H1 (cell line): ENCODE measurements around the gene PNRC1. TPM values are rescaled to one million over a fixed set of nuclear protein-coding genes. Genes with fewer than 3 reads are reported as not detected.

ENCODE experiments used
- CTCF ChIA-PET: fragments of 300-600 bp; sonication (Branson Sonifier 250); formaldehyde crosslinking; loops from one replicate; lab custom pipeline; 2021; ENCODE audit not compliant: partially characterized antibody; lab: Charles Lee
- POLR2A ChIA-PET: fragments of 300-600 bp; sonication (Branson Sonifier 250); formaldehyde crosslinking; loops from one replicate; lab custom pipeline; 2021; ENCODE audit warnings: inconsistent platforms; ENCODE audit not compliant: partially characterized antibody; lab: Charles Lee
- DNase-seq, 2 experiments: peaks; one replicate each; pipeline versions ENCODE4 v3.0.0 to v3.0.0-alpha.2; 2010 to 2022; ENCODE audit warnings: low spot score in 2 of 2, low read depth in 1 of 2, mixed read lengths in 1 of 2
- FAIRE-seq: peaks from 2 replicates; lab custom pipeline; 2011; peaks lifted over from hg19 to GRCh38; lab: Jason Lieb, UNC
- H2AFZ ChIP-seq: 2 replicates; pipeline ENCODE4 v1.8.1; 2012; ENCODE audit warnings: low read length, inconsistent platforms
- H2AK5ac ChIP-seq: 2 replicates; pipeline ENCODE4 v1.6.1; 2013; ENCODE audit warnings: low read depth, low read length
- H2BK120ac ChIP-seq: replicated peaks from 2 replicates; pipeline ENCODE3; 2013; ENCODE audit warnings: low read depth, low read length, inconsistent platforms
- H2BK12ac ChIP-seq: 2 replicates; pipeline ENCODE4 v1.6.1; 2013; ENCODE audit warnings: low read depth, low read length
- H2BK15ac ChIP-seq: 2 replicates; pipeline ENCODE4 v1.6.1; 2013; ENCODE audit warnings: low read length
- H2BK20ac ChIP-seq: 2 replicates; pipeline ENCODE4 v1.6.1; 2013; ENCODE audit warnings: low read length
- H2BK5ac ChIP-seq: 2 replicates; pipeline ENCODE4 v1.6.1; 2013; ENCODE audit warnings: low read depth, low read length
- H3K14ac ChIP-seq: 2 replicates; pipeline ENCODE4 v1.6.1; 2013; ENCODE audit warnings: inconsistent platforms; ENCODE audit not compliant: insufficient read length
- H3K18ac ChIP-seq: 2 replicates; pipeline ENCODE4 v1.6.1; 2013; ENCODE audit warnings: low read length; ENCODE audit errors: extremely low read depth
- H3K23ac ChIP-seq: 2 replicates; pipeline ENCODE4 v1.6.1; 2013; ENCODE audit warnings: inconsistent platforms; ENCODE audit not compliant: insufficient read length
- H3K23me2 ChIP-seq: 2 replicates; pipeline ENCODE4 v1.6.1; 2013; ENCODE audit warnings: low read depth, low read length
- H3K27ac ChIP-seq: 2 replicates; pipeline ENCODE4 v1.6.1; 2011; ENCODE audit warnings: low read depth, low read length, inconsistent platforms
- H3K27me3 ChIP-seq, 4 experiments: replicated peaks in 1 of 4; 1 replicate in 1 of 4; 2 replicates in 3 of 4; pipeline versions ENCODE4 v1.6.1 to v1.8.1; 2011 to 2013; ENCODE audit warnings: low read length in 3 of 4, mild to moderate bottlenecking in 3 of 4, inconsistent platforms in 2 of 4, mixed read lengths in 2 of 4, moderate library complexity in 1 of 4; ENCODE audit not compliant: control insufficient read depth in 3 of 4, insufficient read depth in 3 of 4; ENCODE audit errors: extremely low read depth in 1 of 4
- H3K36me3 ChIP-seq, 4 experiments: 2 replicates each; pipeline versions ENCODE4 v1.6.1 to v1.8.1; 2011 to 2013; ENCODE audit warnings: mild to moderate bottlenecking in 4 of 4, low read length in 3 of 4, moderate library complexity in 2 of 4, control low read depth in 1 of 4, inconsistent platforms in 1 of 4; ENCODE audit not compliant: insufficient read depth in 4 of 4, control insufficient read depth in 2 of 4
- H3K4ac ChIP-seq: replicated peaks from 2 replicates; pipeline ENCODE3; 2013; ENCODE audit warnings: low read length, low read depth, mixed read lengths, inconsistent platforms; ENCODE audit not compliant: insufficient read length
- H3K4me1 ChIP-seq, 4 experiments: replicated peaks in 1 of 4; 1 replicate in 1 of 4; 2 replicates in 3 of 4; pipeline versions ENCODE4 v1.6.1 to v1.8.1; 2011 to 2013; ENCODE audit warnings: low read length in 3 of 4, inconsistent platforms in 2 of 4, mixed read lengths in 1 of 4; ENCODE audit not compliant: insufficient read depth in 4 of 4, control insufficient read depth in 3 of 4
- H3K4me2 ChIP-seq, 2 experiments: 2 replicates each; pipeline versions ENCODE4 v1.6.1 to v1.8.1; 2011 to 2013; ENCODE audit warnings: low read depth in 2 of 2, low read length in 2 of 2, control low read depth in 1 of 2, inconsistent platforms in 1 of 2, mild to moderate bottlenecking in 1 of 2; ENCODE audit not compliant: insufficient read depth in 1 of 2
- H3K4me3 ChIP-seq, 4 experiments: fragments of 200-600, 300-600 bp in 1 of 4; sonication (generic), shearing (Covaris generic), sonication (Bioruptor Twin) in 1 of 4; 2 replicates each; pipeline versions ENCODE4 v1.5.1 to v1.8.1; 2011 to 2016; ENCODE audit warnings: low read length in 4 of 4, low read depth in 3 of 4, control low read depth in 2 of 4, inconsistent platforms in 2 of 4, mild to moderate bottlenecking in 2 of 4, mixed read lengths in 1 of 4, moderate library complexity in 1 of 4; ENCODE audit not compliant: insufficient read depth in 2 of 4; ENCODE audit errors: extremely low read depth in 1 of 4
- H3K56ac ChIP-seq: replicated peaks from 2 replicates; pipeline ENCODE3; 2013; ENCODE audit warnings: low read depth, mild to moderate bottlenecking, mixed read lengths, low read length, inconsistent platforms; ENCODE audit not compliant: insufficient read length
- H3K79me1 ChIP-seq: 2 replicates; pipeline ENCODE4 v1.6.1; 2013; ENCODE audit warnings: low read depth, low read length, control low read depth
- H3K79me2 ChIP-seq, 2 experiments: 2 replicates each; pipeline versions ENCODE4 v1.6.1 to v1.8.1; 2012 to 2013; ENCODE audit warnings: low read length in 2 of 2, mild to moderate bottlenecking in 2 of 2, inconsistent platforms in 1 of 2; ENCODE audit not compliant: insufficient read depth in 2 of 2, control insufficient read depth in 1 of 2
- H3K9ac ChIP-seq, 4 experiments: replicated peaks in 1 of 4; 1 replicate in 1 of 4; 2 replicates in 3 of 4; pipeline versions ENCODE4 v1.6.1 to v1.8.1; 2011 to 2013; ENCODE audit warnings: low read depth in 3 of 4, low read length in 3 of 4, control low read depth in 2 of 4, mild to moderate bottlenecking in 2 of 4, moderate library complexity in 2 of 4, inconsistent platforms in 1 of 4; ENCODE audit errors: extremely low read depth in 1 of 4
- H3K9me3 ChIP-seq, 2 experiments: 2 replicates each; pipeline versions ENCODE4 v1.6.1 to v1.8.1; 2012 to 2013; ENCODE audit warnings: mild to moderate bottlenecking in 2 of 2, moderate library complexity in 2 of 2, control low read depth in 1 of 2, inconsistent platforms in 1 of 2, low read depth in 1 of 2, low read length in 1 of 2, mixed read lengths in 1 of 2; ENCODE audit not compliant: insufficient read depth in 2 of 2
- H4K20me1 ChIP-seq, 2 experiments: replicated peaks in 1 of 2; 2 replicates each; pipeline versions ENCODE3 to v1.8.1; 2011 to 2013; ENCODE audit warnings: inconsistent platforms in 2 of 2, low read length in 2 of 2, mild to moderate bottlenecking in 1 of 2; ENCODE audit not compliant: insufficient read depth in 2 of 2, control insufficient read depth in 1 of 2
- H4K5ac ChIP-seq: 2 replicates; pipeline ENCODE4 v1.6.1; 2013; ENCODE audit warnings: low read length, low read depth, mixed read lengths, inconsistent platforms; ENCODE audit not compliant: insufficient read length
- H4K8ac ChIP-seq: 2 replicates; pipeline ENCODE4 v1.8.0; 2013; ENCODE audit warnings: mild to moderate bottlenecking, moderate library complexity, low read length, inconsistent platforms; ENCODE audit not compliant: insufficient read depth; ENCODE audit errors: extremely low read depth
- H4K91ac ChIP-seq: replicated peaks from 2 replicates; pipeline ENCODE3; 2013; ENCODE audit warnings: low read length, mixed read lengths, inconsistent platforms; ENCODE audit not compliant: insufficient read length
- BRCA1 ChIP-seq: IDR thresholded peaks from 2 replicates; pipeline ENCODE4 v1.6.1; 2012; ENCODE audit warnings: low read depth, low read length, improper control_type of control experiment
- EP300 ChIP-seq, 2 experiments: IDR thresholded peaks; 1 replicate in 1 of 2; 2 replicates in 1 of 2; pipeline ENCODE4 v1.6.1; 2011 to 2012; ENCODE audit warnings: low read depth in 2 of 2, low read length in 2 of 2, mild to moderate bottlenecking in 2 of 2, borderline replicate concordance in 1 of 2, inconsistent platforms in 1 of 2, moderate library complexity in 1 of 2
- KDM4A ChIP-seq: IDR thresholded peaks from one replicate; pipeline ENCODE4 v1.7.1; 2012; ENCODE audit warnings: low read depth, mild to moderate bottlenecking, moderate library complexity, low read length, inconsistent platforms; ENCODE audit not compliant: severe bottlenecking
- KDM5A ChIP-seq: fragments of 200-600 bp; IDR thresholded peaks from 2 replicates; pipeline ENCODE4 v1.7.1; 2012; ENCODE audit warnings: mild to moderate bottlenecking, low read length, inconsistent platforms, mixed read lengths
- MAFK ChIP-seq: IDR thresholded peaks from 2 replicates; pipeline ENCODE4 v1.6.1; 2012; ENCODE audit warnings: low read depth, mild to moderate bottlenecking, improper control_type of control experiment, low read length
- RNF2 ChIP-seq: fragments of 200-900, 300-1000 bp; sonication (generic); IDR thresholded peaks from 2 replicates; pipeline ENCODE4 v1.7.1; 2016; ENCODE audit warnings: borderline replicate concordance, low read depth, mild to moderate bottlenecking, antibody characterized with exemption, low read length; ENCODE audit not compliant: poor library complexity, severe bottlenecking; ENCODE audit errors: missing control alignments
- RXRA ChIP-seq: IDR thresholded peaks from 2 replicates; pipeline ENCODE4 v1.6.1; 2011; ENCODE audit warnings: low read depth, mild to moderate bottlenecking, low read length, moderate library complexity; ENCODE audit not compliant: insufficient read depth
- SIX5 ChIP-seq: IDR thresholded peaks from 2 replicates; pipeline ENCODE4 v1.6.1; 2011; ENCODE audit warnings: mild to moderate bottlenecking, low read depth, low read length
- TAF7 ChIP-seq: optimal IDR thresholded peaks from 2 replicates; pipeline ENCODE3; 2011; ENCODE audit warnings: low read depth, mild to moderate bottlenecking, inconsistent platforms, low read length, moderate library complexity, borderline replicate concordance
- ZNF274 ChIP-seq: IDR thresholded peaks from 2 replicates; pipeline ENCODE4 v1.7.0; 2012; ENCODE audit warnings: low read length, borderline replicate concordance; ENCODE audit errors: extremely low read depth
- WGBS, 2 experiments: shearing (Covaris generic) in 1 of 2; methylation state at CpG; one replicate each; pipeline versions ENCODE4 v1.1.6 to v1.1.7; 2013 to 2015; ENCODE audit warnings: low lambda C conversion rate in 2 of 2, mixed read lengths in 2 of 2, inconsistent platforms in 1 of 2, low coverage in 1 of 2, missing lambda C conversion rate in 1 of 2; ENCODE audit not compliant: insufficient replicate concordance in 2 of 2, insufficient coverage in 1 of 2, insufficient read length in 1 of 2; ENCODE audit errors: extremely low coverage in 1 of 2, missing lambda C conversion rate in 1 of 2; 5-methylcytosine and 5-hydroxymethylcytosine counted together
- polyA plus RNA-seq, 7 experiments: library from polyadenylated mRNA; depleted of rRNA in 3 of 7; stranded (reverse) in 5 of 7; unstranded in 2 of 7; fragments of >200 nt in 5 of 7; fragments of 200-250 nt in 2 of 7; gene quantifications; 1 replicate in 5 of 7; 2 replicates in 1 of 7; 4 replicates in 1 of 7; pipeline versions ENCODE4 v1.2.1 to v1.2.3, GENCODE V29; 2011 to 2013; ENCODE audit warnings: missing spikeins in 2 of 7, mixed read lengths in 2 of 7
- total RNA-seq: library from RNA; stranded (reverse); fragmentation: NEBNext Ultra II Directional; extraction: Animal tissue kit (Norgen Biotek cat#: 25700); gene quantifications from 2 replicates; pipeline ENCODE4 v1.2.1, GENCODE V29; 2021
- TF ChIP-seq, protein P1 (sequence below): IDR thresholded peaks from 2 replicates; pipeline ENCODE4 v1.6.1; 2011; ENCODE audit warnings: low read depth, mild to moderate bottlenecking, low read length; ENCODE audit not compliant: insufficient read depth
- TF ChIP-seq, protein P2 (sequence below): IDR thresholded peaks from 2 replicates; pipeline ENCODE4 v1.6.1; 2012; ENCODE audit warnings: inconsistent platforms

Gene PNRC1
- total and polyA plus RNA-seq, 2 of the 8 experiments (the other 6 are each of a cell fraction or from before 2014, with no cell fraction given) = 6.3 to 48.5 TPM

DNA sequence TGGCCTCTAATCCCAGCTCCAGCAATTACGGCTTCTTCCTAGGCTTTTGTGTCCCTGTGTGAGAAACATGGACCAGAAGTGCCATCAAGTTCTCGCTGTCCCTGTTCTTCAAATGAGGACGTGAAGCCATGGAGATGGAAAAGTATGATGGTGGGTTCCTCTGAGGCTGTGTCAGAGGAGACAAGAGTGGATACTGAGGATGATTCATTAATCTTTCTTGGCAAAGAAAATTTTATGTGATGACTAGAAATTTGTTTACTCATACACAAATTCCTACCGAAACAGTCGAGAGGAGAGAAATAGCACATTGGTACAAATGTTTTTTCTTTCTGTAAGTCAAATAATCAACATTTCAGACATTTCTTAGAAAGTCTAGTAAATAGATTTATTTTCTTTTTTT lies 35.0 kb upstream of the PNRC1 start:
- Histone ChIP-seq H4K8ac (no peak overlapping the region), H2BK20ac (no peak overlapping the region), H3K18ac (no peak overlapping the region), H4K91ac (no peak overlapping the region), H3K79me2 (no peaks in the 10 kb centered on the region), H3K14ac (no peak overlapping the region), H2BK12ac (no peak overlapping the region), H3K9me3 (no peaks in the 10 kb centered on the region), H3K27ac (no peak overlapping the region), H2AK5ac (no peak overlapping the region), H3K4ac (no peak overlapping the region), H2AFZ (no peak overlapping the region), H3K23me2 (no peaks in the 10 kb centered on the region), H2BK120ac (no peak overlapping the region), H3K23ac (no peak overlapping the region), H3K4me3 (no peak overlapping the region), H3K79me1 (no peaks in the 10 kb centered on the region), H2BK5ac (no peak overlapping the region), H3K9ac (no peak overlapping the region), H4K5ac (no peak overlapping the region), H3K4me2 (no peak overlapping the region), H3K4me1 (peaks cover 0 to 10% (median 0%) of the 10 kb centered on the region in 4 experiments; a peak in 2 of 7 replicates), H4K20me1 (no peaks in the 10 kb centered on the region), H3K56ac (no peak overlapping the region), H3K27me3 (peaks cover 0 to 5% (median 2%) of the 10 kb centered on the region in 4 experiments; a peak in 4 of 7 replicates), H3K36me3 (no peaks in the 10 kb centered on the region), H2BK15ac (no peak overlapping the region)
- POLR2A ChIA-PET = no interaction called here
- WGBS, 2 experiments = 92% methylated on average over 5 of the region's 5 CpGs; no CpG with 5 or more reads in 1 of the 2 experiments
- CTCF ChIA-PET = interaction anchor here (0.6 to 1.2 kb wide), 3 partner anchors 17 to 33 kb away, joined by 3 to 4 read pairs (median 3); no protein-coding TSS in a partner anchor
- DNase-seq (no peak), FAIRE-seq (no peak)
- TF ChIP-seq EP300 (IDR thresholded peaks at IDR 0.05; ENCODE audit: borderline replicate concordance in 1 of 2, low read depth in 2 of 2, low read length in 2 of 2) = no peak
- TF ChIP-seq ZNF274 = no peak
- TF ChIP-seq RXRA = no peak
- no peak for TF ChIP-seq TAF7
- no peak for TF ChIP-seq KDM5A
- TF ChIP-seq, protein P1, sequence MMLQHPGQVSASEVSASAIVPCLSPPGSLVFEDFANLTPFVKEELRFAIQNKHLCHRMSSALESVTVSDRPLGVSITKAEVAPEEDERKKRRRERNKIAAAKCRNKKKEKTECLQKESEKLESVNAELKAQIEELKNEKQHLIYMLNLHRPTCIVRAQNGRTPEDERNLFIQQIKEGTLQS = no peak
- no peak for TF ChIP-seq MAFK
- TF ChIP-seq, protein P2, sequence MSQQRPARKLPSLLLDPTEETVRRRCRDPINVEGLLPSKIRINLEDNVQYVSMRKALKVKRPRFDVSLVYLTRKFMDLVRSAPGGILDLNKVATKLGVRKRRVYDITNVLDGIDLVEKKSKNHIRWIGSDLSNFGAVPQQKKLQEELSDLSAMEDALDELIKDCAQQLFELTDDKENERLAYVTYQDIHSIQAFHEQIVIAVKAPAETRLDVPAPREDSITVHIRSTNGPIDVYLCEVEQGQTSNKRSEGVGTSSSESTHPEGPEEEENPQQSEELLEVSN = no peak
- TF ChIP-seq SIX5 = no peak
- TF ChIP-seq BRCA1 = no peak
- no peak for TF ChIP-seq RNF2
- TF ChIP-seq KDM4A = no peak
